Omental fat pad (tissue), 4 donors: ENCODE measurements around the gene LPCAT1. TPM values are rescaled to one million over a fixed set of nuclear protein-coding genes. Genes with fewer than 3 reads are reported as not detected.
"Not testable (repeated sequence)": the region's sequence is repeated elsewhere in the genome, so short reads cannot be mapped to it uniquely, and the experiment has no call there.

Experiments used
- ATAC-seq: fragments of 150-250 bp; one replicate; pipeline ENCODE4 v1.9.1; 2016; ENCODE audit warnings: mild to moderate bottlenecking, moderate library complexity; ENCODE audit not compliant: low FRiP score
- DNase-seq: peaks from one replicate; pipeline ENCODE4 v3.0.0-alpha.2; 2019; ENCODE audit warnings: low spot score
- CTCF ChIP-seq, 3 donors: fragments of 450-650 bp; IDR thresholded peaks; one replicate each; pipeline ENCODE4 v1.5.1; 2016 to 2017; ENCODE audit warnings: antibody characterized with exemption in 3 of 3, mild to moderate bottlenecking in 3 of 3, moderate library complexity in 2 of 3
- total RNA-seq, 4 donors: library from RNA; depleted of rRNA; stranded (reverse); fragments of >200 nt; gene quantifications; one replicate each; pipeline ENCODE4 v1.1.0, GENCODE V29; 2016

LPCAT1 gene
- total RNA-seq, 4 donors from 2014 or later: 22.3 to 37.1 (median 34.5) TPM

GRCh38 chr5:1519631-1520210 lies 4.0 kb downstream of the LPCAT1 start:
- DNase-seq: peak; percentile 15
- TF ChIP-seq CTCF (IDR thresholded peaks at IDR 0.05): no peak
- ATAC-seq: no peak

GRCh38 chr5:1517838-1518237 lies 5.9 kb downstream of the LPCAT1 start:
- no peak for DNase-seq
- TF ChIP-seq CTCF (IDR thresholded peaks at IDR 0.05): no peak
- ATAC-seq: no peak

- peak; percentile 16 for DNase-seq
- no peak for TF ChIP-seq CTCF (IDR thresholded peaks at IDR 0.05)
- no peak for ATAC-seq
Observed at GRCh38 chr5:1516615-1517601, 6.9 kb downstream of the LPCAT1 start.

GRCh38 chr5:1515921-1516571 lies 7.7 kb downstream of the LPCAT1 start:
- DNase-seq (peak; percentile 20), ATAC-seq (peak; percentile 17)
- TF ChIP-seq CTCF (IDR thresholded peaks at IDR 0.05): no peak

- ATAC-seq (no peak), DNase-seq (no peak)
- TF ChIP-seq CTCF (IDR thresholded peaks at IDR 0.05): no peak
Observed at GRCh38 chr5:1515311-1515920, 8.3 kb downstream of the LPCAT1 start.

- ATAC-seq: not testable (repeated sequence)
- peak; percentile 13 for DNase-seq
Observed at GRCh38 chr5:1514819-1515310, 8.9 kb downstream of the LPCAT1 start.
